Measurements from ENCODE around the gene ADORA2B. TPM values are rescaled to one million over a fixed set of nuclear protein-coding genes. Genes with fewer than 3 reads are reported as not detected.

Gene ADORA2B
- total and polyA plus RNA-seq, 2 of the 8 experiments (the other 6 are each of a cell fraction or from before 2014, with no cell fraction given) = 2.6 to 8.2 TPM

DNA sequence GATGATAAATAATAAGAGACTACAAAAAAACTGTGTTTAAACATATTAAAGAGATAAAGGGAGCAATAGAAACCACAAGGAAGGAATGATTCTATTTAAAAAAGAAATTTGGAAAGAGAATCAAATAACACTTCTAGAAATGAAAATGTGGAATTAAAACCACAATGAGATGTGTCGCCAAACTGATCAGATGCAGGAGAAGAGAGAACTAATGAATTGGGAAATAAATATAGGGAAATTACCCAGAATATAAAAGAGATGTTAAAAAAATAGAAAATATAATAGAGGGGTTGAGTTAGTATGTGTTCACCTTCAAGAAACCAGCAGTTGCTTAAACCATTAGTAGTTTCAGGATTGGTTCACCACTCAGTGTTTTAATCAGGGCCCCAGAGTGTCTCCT is 48.7 kb upstream of the ADORA2B start:
- ChIA-PET CTCF (ENCODE audit: partially characterized antibody) (interaction anchor here (0.6 to 1.2 kb wide), 2 partner anchors 18 to 68 kb away, joined by 3 read pairs; no protein-coding TSS in a partner anchor), POLR2A (ENCODE audit: partially characterized antibody) (no interaction called here)
- no peak overlapping the region for H3K4me2 ChIP-seq (ENCODE audit: insufficient read depth in 1 of 2, low read depth in 2 of 2, low read length in 2 of 2)
- no peak overlapping the region for H3K18ac ChIP-seq (ENCODE audit: extremely low read depth, low read length)
- H2BK20ac ChIP-seq (ENCODE audit: low read length) = no peak overlapping the region
- no peaks in the 10 kb centered on the region for H3K79me1 ChIP-seq (ENCODE audit: low read depth, low read length)
- FAIRE-seq = no peak
- DNase-seq (ENCODE audit: low read depth in 1 of 2, low spot score in 2 of 2) = no peak
- no peak overlapping the region for H4K8ac ChIP-seq (ENCODE audit: extremely low read depth, insufficient read depth, low read length)
- H2AK5ac ChIP-seq (ENCODE audit: low read depth, low read length) = no peak overlapping the region
- no peak overlapping the region for H3K4me3 ChIP-seq (ENCODE audit: extremely low read depth in 1 of 4, insufficient read depth in 2 of 4, low read depth in 3 of 4, low read length in 4 of 4)
- no peak overlapping the region for H2BK5ac ChIP-seq (ENCODE audit: low read depth, low read length)
- no peaks in the 10 kb centered on the region for H3K4me1 ChIP-seq (replicated peaks in 1 of 4; ENCODE audit: control insufficient read depth in 3 of 4, insufficient read depth in 4 of 4, low read length in 3 of 4)
- no peaks in the 10 kb centered on the region for H4K20me1 ChIP-seq (replicated peaks in 1 of 2; ENCODE audit: control insufficient read depth in 1 of 2, insufficient read depth in 2 of 2, low read length in 2 of 2)
- H3K9ac ChIP-seq (replicated peaks in 1 of 4; ENCODE audit: extremely low read depth in 1 of 4, low read depth in 3 of 4, low read length in 3 of 4) = no peak overlapping the region
- H3K14ac ChIP-seq (ENCODE audit: insufficient read length) = no peak overlapping the region
- no peak overlapping the region for H2BK12ac ChIP-seq (ENCODE audit: low read depth, low read length)
- H3K23ac ChIP-seq (ENCODE audit: insufficient read length) = no peak overlapping the region
- H4K5ac ChIP-seq (ENCODE audit: insufficient read length, low read depth, low read length) = no peak overlapping the region
- no peak overlapping the region for H3K56ac ChIP-seq (replicated peaks; ENCODE audit: insufficient read length, low read depth, low read length)
- no peak overlapping the region for H2AFZ ChIP-seq (ENCODE audit: low read length)
- no peaks in the 10 kb centered on the region for H3K27me3 ChIP-seq (replicated peaks in 1 of 4; ENCODE audit: control insufficient read depth in 3 of 4, extremely low read depth in 1 of 4, insufficient read depth in 3 of 4, low read length in 3 of 4)
- 83% methylated on average over 1 of the region's 1 CpG; no CpG with 5 or more reads in 1 of the 2 experiments for WGBS, 2 experiments (ENCODE audit: extremely low coverage in 1 of 2, insufficient coverage in 1 of 2, insufficient read length in 1 of 2, insufficient replicate concordance in 2 of 2, low coverage in 1 of 2, low lambda C conversion rate in 2 of 2, missing lambda C conversion rate in 1 of 2)
- no peaks in the 10 kb centered on the region for H3K9me3 ChIP-seq (ENCODE audit: insufficient read depth in 2 of 2, low read depth in 1 of 2, low read length in 1 of 2)
- no peak overlapping the region for H2BK15ac ChIP-seq (ENCODE audit: low read length)
- no peak overlapping the region for H2BK120ac ChIP-seq (replicated peaks; ENCODE audit: low read depth, low read length)
- H3K79me2 ChIP-seq (ENCODE audit: control insufficient read depth in 1 of 2, insufficient read depth in 2 of 2, low read length in 2 of 2) = no peaks in the 10 kb centered on the region
- no peaks in the 10 kb centered on the region for H3K36me3 ChIP-seq (ENCODE audit: control insufficient read depth in 2 of 4, insufficient read depth in 4 of 4, low read length in 3 of 4)
- H3K27ac ChIP-seq (ENCODE audit: low read depth, low read length) = no peak overlapping the region
- H3K4ac ChIP-seq (replicated peaks; ENCODE audit: insufficient read length, low read depth, low read length) = no peak overlapping the region
- no peak overlapping the region for H4K91ac ChIP-seq (replicated peaks; ENCODE audit: insufficient read length, low read length)
- no peaks in the 10 kb centered on the region for H3K23me2 ChIP-seq (ENCODE audit: low read depth, low read length)
- no peak for TF ChIP-seq BACH1 (IDR thresholded peaks at IDR 0.05; ENCODE audit: low read length)
- TF ChIP-seq FOSL1 (IDR thresholded peaks at IDR 0.05; ENCODE audit: insufficient read depth, low read depth, low read length) = no peak
- TF ChIP-seq CEBPB (IDR thresholded peaks at IDR 0.05; ENCODE audit: low read depth, low read length) = no peak
- TF ChIP-seq, protein P1, sequence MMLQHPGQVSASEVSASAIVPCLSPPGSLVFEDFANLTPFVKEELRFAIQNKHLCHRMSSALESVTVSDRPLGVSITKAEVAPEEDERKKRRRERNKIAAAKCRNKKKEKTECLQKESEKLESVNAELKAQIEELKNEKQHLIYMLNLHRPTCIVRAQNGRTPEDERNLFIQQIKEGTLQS (IDR thresholded peaks at IDR 0.05; ENCODE audit: insufficient read depth, low read depth, low read length) = no peak
- TF ChIP-seq ZNF274 (IDR thresholded peaks at IDR 0.05; ENCODE audit: borderline replicate concordance, extremely low read depth, low read length) = no peak
- TF ChIP-seq BRCA1 (IDR thresholded peaks at IDR 0.05; ENCODE audit: low read depth, low read length) = no peak
- no peak for TF ChIP-seq HDAC6 (IDR thresholded peaks at IDR 0.05; ENCODE audit: low read depth, low read length)
- TF ChIP-seq CREB1 (IDR thresholded peaks at IDR 0.05) = no peak
